Measurements from ENCODE around the gene SUMO3. TPM values are rescaled to one million over a fixed set of nuclear protein-coding genes. Genes with fewer than 3 reads are reported as not detected.

Gene SUMO3
- total and polyA plus RNA-seq, 2 experiments from 2014 or later: 90.8 to 103 TPM

GRCh38 chr21:44849616-44850130 is 31.8 kb upstream of the SUMO3 start (continued):
- TF ChIP-seq REST (IDR thresholded peaks at IDR 0.05; ENCODE audit: unreplicated experiment): no peak
- TF ChIP-seq EZH2 (IDR thresholded peaks at IDR 0.05; ENCODE audit: low read depth, unreplicated experiment): no peak
- TF ChIP-seq CTCF (conservative IDR thresholded peaks at IDR 0.05; ENCODE audit: low read depth in 2 of 2): no peak
- no peak for TF ChIP-seq CREB1 (CRISPR knock-in tag; IDR thresholded peaks at IDR 0.05; ENCODE audit: low read depth)
- TF ChIP-seq JUNB (IDR thresholded peaks at IDR 0.05; ENCODE audit: unreplicated experiment): no peak
- TF ChIP-seq ZNF114 (CRISPR knock-in tag; IDR thresholded peaks at IDR 0.05): no peak
- TF ChIP-seq STAT1 (IDR thresholded peaks at IDR 0.05; ENCODE audit: unreplicated experiment): no peak
- no peak for TF ChIP-seq POLR2AphosphoS5 (IDR thresholded peaks at IDR 0.05; ENCODE audit: low read depth)
- no peak for TF ChIP-seq ZNF331 (CRISPR knock-in tag; IDR thresholded peaks at IDR 0.05; ENCODE audit: low read depth)

- Histone ChIP-seq H3K4me2 (no peak overlapping the region), H3K36me3 (ENCODE audit: insufficient read depth) (peaks cover 26% of the 10 kb centered on the region; the same call in 1 of the 2 replicates), H3K27me3 (ENCODE audit: insufficient read depth) (no peaks in the 10 kb centered on the region), H3K4me1 (ENCODE audit: insufficient read depth) (peaks cover 11% of the 10 kb centered on the region), H3K27ac (ENCODE audit: low read depth) (no peak overlapping the region), H3K79me2 (replicated peaks; ENCODE audit: insufficient read depth) (peaks cover 12% of the 10 kb centered on the region; the same call in 1 of the 2 replicates), H4K20me1 (replicated peaks; ENCODE audit: insufficient read depth) (no peaks in the 10 kb centered on the region; the same call in none of the 2 replicates), H3K4me3 (no peak overlapping the region), H2AFZ (no peak overlapping the region), H3F3A (replicated peaks; ENCODE audit: low read depth) (peaks cover 3% of the 10 kb centered on the region; the same call in 1 of the 2 replicates), H3K9me2 (ENCODE audit: insufficient read depth) (no peaks in the 10 kb centered on the region)
- Mint-ChIP-seq H3K9me3 (no peaks in the 10 kb centered on the region; the same call in 2 of the 3 replicates), H3K27me3 (ENCODE audit: insufficient read depth, low read depth, poor library complexity) (peaks cover 11% of the 10 kb centered on the region), H3K4me3 (no peak overlapping the region), H3K4me1 (peaks cover 13% of the 10 kb centered on the region), H3K27ac (no peak overlapping the region), H3K36me3 (ENCODE audit: low read depth) (peaks cover 36% of the 10 kb centered on the region)
- DNase-seq (ENCODE audit: low spot score) (no peak), ATAC-seq (no peak)
- TF ChIP-seq ZNF462 (CRISPR knock-in tag; IDR thresholded peaks at IDR 0.05) (no peak), CREB1 (CRISPR knock-in tag; IDR thresholded peaks at IDR 0.05; ENCODE audit: low read depth) (no peak), ZNF331 (CRISPR knock-in tag; IDR thresholded peaks at IDR 0.05; ENCODE audit: low read depth) (no peak), STAT1 (IDR thresholded peaks at IDR 0.05; ENCODE audit: unreplicated experiment) (no peak)
Measured at GRCh38 chr21:44848821-44849521, 31.1 kb upstream of the SUMO3 start.
